Calu3 (cell line): ENCODE data around the gene PDCD4. TPM values are rescaled to one million over a fixed set of nuclear protein-coding genes. Genes with fewer than 3 reads are reported as not detected.

Source experiments
- BruUV-seq: library from RNA; stranded (reverse); fragments of 400-500 nt; replicated peaks from 2 replicates; lab custom pipeline; 2021; lab: Mats Ljungman, UMichigan
- CTCF ChIA-PET: fragments of 300-600 bp; sonication (Branson Sonifier 250); formaldehyde crosslinking; loops from one replicate; lab custom pipeline; 2022; ENCODE audit warnings: antibody characterized with exemption; lab: Charles Lee
- DNase-seq: peaks from one replicate; pipeline ENCODE4 v3.0.0; 2022
- H3K27ac Mint-ChIP-seq: one replicate; pipeline ENCODE4 v1.8.0; 2022; ENCODE audit warnings: mixed read lengths; ENCODE audit not compliant: unreplicated experiment
- H3K27me3 Mint-ChIP-seq: one replicate; pipeline ENCODE4 v1.8.0; 2022; ENCODE audit warnings: mixed read lengths; ENCODE audit not compliant: unreplicated experiment
- H3K36me3 Mint-ChIP-seq: one replicate; pipeline ENCODE4 v1.8.0; 2022; ENCODE audit warnings: mild to moderate bottlenecking, moderate library complexity, mixed read lengths; ENCODE audit not compliant: insufficient read depth, unreplicated experiment
- H3K4me1 Mint-ChIP-seq: one replicate; pipeline ENCODE4 v1.8.0; 2022; ENCODE audit warnings: mild to moderate bottlenecking, low read depth, mixed read lengths; ENCODE audit not compliant: unreplicated experiment
- H3K4me3 Mint-ChIP-seq: one replicate; pipeline ENCODE4 v1.8.0; 2022; ENCODE audit warnings: mild to moderate bottlenecking, low read depth, moderate library complexity, mixed read lengths; ENCODE audit not compliant: unreplicated experiment
- H3K9me3 Mint-ChIP-seq: one replicate; pipeline ENCODE4 v1.8.0; 2022; ENCODE audit warnings: low read depth, mixed read lengths; ENCODE audit not compliant: unreplicated experiment
- CTCF ChIP-seq: fragments of 200-600 bp; IDR thresholded peaks from one replicate; pipeline ENCODE4 v1.8.0; 2022; ENCODE audit warnings: antibody characterized with exemption; ENCODE audit not compliant: unreplicated experiment
- intact Hi-C: fragments of 100-400 bp; cut with micrococcal nuclease; formaldehyde crosslinking; loops from one replicate; pipeline ENCODE4 v1.10.0; 2022; ENCODE audit not compliant: unreplicated experiment
- total RNA-seq: library from RNA; stranded (reverse); gene quantifications from 2 replicates; pipeline ENCODE4 v1.2.3, GENCODE V29; 2022

PDCD4 gene
- total RNA-seq, 1 experiment from 2014 or later, result 26.1 TPM

GRCh38 chr10:110845756-110846620, 25.7 kb upstream of the PDCD4 start:
- no peak for TF ChIP-seq CTCF
- Mint-ChIP-seq H3K4me1 (peaks cover 37% of the 10 kb centered on the region), H3K4me3 (no peak overlapping the region), H3K27ac (no peak overlapping the region), H3K36me3 (no peaks in the 10 kb centered on the region), H3K9me3 (no peaks in the 10 kb centered on the region), H3K27me3 (no peaks in the 10 kb centered on the region)
- intact Hi-C loops, result no loop called here
- CTCF ChIA-PET, result interaction anchor here (0.7 kb wide), 1 partner anchor 40 kb away, joined by 4 read pairs; no protein-coding TSS in a partner anchor
- peak; percentile 42 for DNase-seq
- BruUV-seq, result no TSS peak

DNA sequence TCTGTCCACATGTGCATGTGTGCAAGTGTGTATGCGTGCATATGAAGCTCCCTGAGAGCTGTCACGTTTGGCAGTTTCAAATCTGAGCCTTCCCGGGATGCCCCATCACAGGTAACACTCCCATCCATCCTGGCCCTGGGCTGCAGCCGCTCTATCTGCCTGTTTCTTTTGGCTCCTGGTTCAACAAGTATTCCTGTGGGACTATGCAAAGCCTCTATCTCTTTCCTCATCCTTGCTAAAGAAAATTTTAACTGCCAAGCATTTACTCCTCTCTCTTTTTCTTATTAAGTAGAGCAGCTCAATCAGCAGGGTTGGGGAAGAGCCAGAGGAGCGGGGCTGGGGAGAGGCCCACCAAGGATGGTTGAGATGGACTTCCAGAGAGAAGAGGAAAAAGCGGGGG, 24.4 kb upstream of the PDCD4 start:
- intact Hi-C loops, result no loop called here
- CTCF ChIA-PET, result no interaction called here
- Mint-ChIP-seq H3K9me3 (no peaks in the 10 kb centered on the region), H3K4me3 (no peak overlapping the region), H3K27me3 (no peaks in the 10 kb centered on the region), H3K36me3 (no peaks in the 10 kb centered on the region), H3K27ac (no peak overlapping the region), H3K4me1 (peaks cover 42% of the 10 kb centered on the region)
- DNase-seq, result no peak
- no peak for TF ChIP-seq CTCF
- BruUV-seq, result no TSS peak

- H3K27me3 Mint-ChIP-seq, result no peaks in the 10 kb centered on the region
- no TSS peak for BruUV-seq
- CTCF ChIA-PET, result no interaction called here
- DNase-seq, result no peak
- no peak overlapping the region for H3K4me3 Mint-ChIP-seq
- H3K27ac Mint-ChIP-seq, result no peak overlapping the region
- H3K36me3 Mint-ChIP-seq, result no peaks in the 10 kb centered on the region
- H3K4me1 Mint-ChIP-seq, result peaks cover 42% of the 10 kb centered on the region
- intact Hi-C loops, result no loop called here
- H3K9me3 Mint-ChIP-seq, result no peaks in the 10 kb centered on the region
- no peak for TF ChIP-seq CTCF
Observed at GRCh38 chr10:110848106-110848505, 23.6 kb upstream of the PDCD4 start.

GRCh38 chr10:110850099-110850498, 21.6 kb upstream of the PDCD4 start:
- CTCF ChIA-PET, result no interaction called here
- TF ChIP-seq CTCF, result no peak

More at GRCh38 chr10:110850099-110850498, 21.6 kb upstream of the PDCD4 start:
- no peak overlapping the region for H3K27ac Mint-ChIP-seq
- H3K36me3 Mint-ChIP-seq, result no peaks in the 10 kb centered on the region
- H3K4me1 Mint-ChIP-seq, result peaks cover 38% of the 10 kb centered on the region
- H3K4me3 Mint-ChIP-seq, result no peak overlapping the region
- intact Hi-C loops, result no loop called here
- no peak for DNase-seq
- BruUV-seq, result no TSS peak
- H3K9me3 Mint-ChIP-seq, result no peaks in the 10 kb centered on the region
- no peaks in the 10 kb centered on the region for H3K27me3 Mint-ChIP-seq
